Body of pancreas (tissue), 4 donors: ENCODE measurements around the gene SYNPO.

Experiments
- POLR2A ChIP-seq, 3 donors: fragments of 450-650 bp; IDR thresholded peaks; one replicate each; pipeline ENCODE4 v1.6.1; 2016; ENCODE audit warnings: antibody characterized with exemption in 3 of 3, mild to moderate bottlenecking in 2 of 3
- TF ChIP-seq, protein P1 (sequence below), 7 experiments: fragments of 450-650 bp in 4 of 7; fragments of 200-600 bp in 3 of 7; sonication (generic) in 3 of 7; IDR thresholded peaks; one replicate each; pipeline ENCODE4 v1.5.1; 2016 to 2019; ENCODE audit warnings: antibody characterized with exemption in 7 of 7

DNA sequence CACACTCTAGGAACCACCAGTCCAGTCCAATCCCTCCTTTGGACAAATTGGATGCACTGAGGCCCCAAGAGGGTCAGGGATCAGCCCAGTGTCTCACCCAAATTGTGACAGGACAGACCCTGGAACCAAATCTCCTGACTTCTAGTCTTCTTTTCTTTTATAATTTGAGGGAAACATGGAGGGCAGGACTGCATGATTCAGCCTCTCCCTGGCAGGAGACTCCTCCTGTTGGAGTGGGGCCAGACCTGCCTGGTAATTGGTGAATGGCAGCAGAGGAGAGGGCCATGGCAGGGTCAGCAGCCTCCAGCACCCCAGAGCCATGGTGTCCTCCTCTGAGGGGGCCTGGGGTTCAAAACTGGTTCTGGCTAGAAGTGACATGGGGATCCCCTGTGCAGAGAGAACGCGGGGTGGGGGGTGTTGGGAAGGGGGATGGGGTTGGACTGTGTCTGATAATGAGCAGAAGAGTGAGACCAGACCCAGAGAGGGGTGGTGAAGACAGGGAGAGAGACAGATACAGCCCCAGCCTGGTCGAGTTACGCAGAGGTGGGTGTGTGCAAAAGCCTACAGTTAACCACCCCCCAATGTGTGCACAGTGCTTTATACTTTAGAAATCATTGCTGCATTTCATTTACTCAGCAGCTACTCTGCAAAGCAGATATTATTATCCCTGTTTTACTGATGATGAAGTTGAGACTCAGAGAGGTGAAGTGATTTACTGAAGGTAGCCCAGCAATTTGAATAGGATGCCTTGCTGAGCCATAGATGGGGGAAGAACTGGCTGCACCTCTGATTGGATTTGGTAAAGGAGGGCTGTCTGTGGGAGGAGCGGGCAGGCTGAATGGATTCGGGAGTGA, 3.8 kb upstream of the SYNPO start:
- TF ChIP-seq, protein P1, sequence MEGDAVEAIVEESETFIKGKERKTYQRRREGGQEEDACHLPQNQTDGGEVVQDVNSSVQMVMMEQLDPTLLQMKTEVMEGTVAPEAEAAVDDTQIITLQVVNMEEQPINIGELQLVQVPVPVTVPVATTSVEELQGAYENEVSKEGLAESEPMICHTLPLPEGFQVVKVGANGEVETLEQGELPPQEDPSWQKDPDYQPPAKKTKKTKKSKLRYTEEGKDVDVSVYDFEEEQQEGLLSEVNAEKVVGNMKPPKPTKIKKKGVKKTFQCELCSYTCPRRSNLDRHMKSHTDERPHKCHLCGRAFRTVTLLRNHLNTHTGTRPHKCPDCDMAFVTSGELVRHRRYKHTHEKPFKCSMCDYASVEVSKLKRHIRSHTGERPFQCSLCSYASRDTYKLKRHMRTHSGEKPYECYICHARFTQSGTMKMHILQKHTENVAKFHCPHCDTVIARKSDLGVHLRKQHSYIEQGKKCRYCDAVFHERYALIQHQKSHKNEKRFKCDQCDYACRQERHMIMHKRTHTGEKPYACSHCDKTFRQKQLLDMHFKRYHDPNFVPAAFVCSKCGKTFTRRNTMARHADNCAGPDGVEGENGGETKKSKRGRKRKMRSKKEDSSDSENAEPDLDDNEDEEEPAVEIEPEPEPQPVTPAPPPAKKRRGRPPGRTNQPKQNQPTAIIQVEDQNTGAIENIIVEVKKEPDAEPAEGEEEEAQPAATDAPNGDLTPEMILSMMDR (IDR thresholded peaks at IDR 0.05): no peak
- TF ChIP-seq POLR2A (IDR thresholded peaks at IDR 0.05): no peak
